ENCODE results near the gene CUX1. TPM values are rescaled to one million over a fixed set of nuclear protein-coding genes. Genes with fewer than 3 reads are reported as not detected.
A peak's percentile ranks its signal among the peaks of the same experiment; 100 is the strongest.

CUX1 gene
- total RNA-seq, 1 donor from 2014 or later = 53.3 TPM

- ATAC-seq = no peak
Observed at GRCh38 chr7:102193806-102194205, 376.4 kb downstream of the CUX1 start.

GRCh38 chr7:102195361-102195760, 377.9 kb downstream of the CUX1 start:
- ATAC-seq = no peak

- no peak for ATAC-seq
Observed at GRCh38 chr7:102196028-102196427, 378.6 kb downstream of the CUX1 start.

- no peak for ATAC-seq
Observed at GRCh38 chr7:102197161-102197560, 379.7 kb downstream of the CUX1 start.

GRCh38 chr7:102197599-102197998, 380.2 kb downstream of the CUX1 start:
- ATAC-seq = no peak

GRCh38 chr7:102198417-102198956, 381.1 kb downstream of the CUX1 start:
- no peak for ATAC-seq

- ATAC-seq = no peak
Observed at GRCh38 chr7:102201576-102201975, 384.1 kb downstream of the CUX1 start.

GRCh38 chr7:102202556-102202955, 385.1 kb downstream of the CUX1 start:
- ATAC-seq = no peak

GRCh38 chr7:102203218-102203617, 385.8 kb downstream of the CUX1 start:
- ATAC-seq = no peak

- ATAC-seq = peak; percentile 17
Observed at GRCh38 chr7:102204212-102204611, 386.8 kb downstream of the CUX1 start.

- ATAC-seq = no peak
Observed at GRCh38 chr7:102205915-102206314, 388.5 kb downstream of the CUX1 start.

GRCh38 chr7:102208826-102209225, 391.4 kb downstream of the CUX1 start:
- no peak for ATAC-seq

- ATAC-seq = no peak
Observed at GRCh38 chr7:102210787-102211186, 393.4 kb downstream of the CUX1 start.

- ATAC-seq = no peak
Observed at GRCh38 chr7:102211590-102212550, 394.4 kb downstream of the CUX1 start.

- ATAC-seq = no peak
Observed at GRCh38 chr7:102214477-102215072, 397.1 kb downstream of the CUX1 start.

GRCh38 chr7:102215256-102215655, 397.8 kb downstream of the CUX1 start:
- ATAC-seq = no peak

GRCh38 chr7:102215711-102216110, 398.3 kb downstream of the CUX1 start:
- ATAC-seq = no peak

- no peak for ATAC-seq
Observed at GRCh38 chr7:102216573-102217314, 399.3 kb downstream of the CUX1 start.

- no peak for ATAC-seq
Observed at GRCh38 chr7:102220229-102220850, 402.9 kb downstream of the CUX1 start.

GRCh38 chr7:102220960-102221800, 403.8 kb downstream of the CUX1 start:
- no peak for ATAC-seq

- no peak for ATAC-seq
Observed at GRCh38 chr7:102221961-102222360, 404.5 kb downstream of the CUX1 start.

GRCh38 chr7:102222445-102222844, 405.0 kb downstream of the CUX1 start:
- no peak for ATAC-seq
